Activated CD8-positive, alpha-beta memory T cell treated with anti-CD3 and anti-CD28 coated beads for 1 hour (primary cell): Measurements from ENCODE around the gene S100A7A.

Experiments used
- DNase-seq, 2 donors: peaks; one replicate each; pipeline ENCODE4 v3.0.0-alpha.2; 2020; ENCODE audit warnings: low read depth in 1 of 2; ENCODE audit errors: extremely low read depth in 1 of 2

S100A7A gene

DNA sequence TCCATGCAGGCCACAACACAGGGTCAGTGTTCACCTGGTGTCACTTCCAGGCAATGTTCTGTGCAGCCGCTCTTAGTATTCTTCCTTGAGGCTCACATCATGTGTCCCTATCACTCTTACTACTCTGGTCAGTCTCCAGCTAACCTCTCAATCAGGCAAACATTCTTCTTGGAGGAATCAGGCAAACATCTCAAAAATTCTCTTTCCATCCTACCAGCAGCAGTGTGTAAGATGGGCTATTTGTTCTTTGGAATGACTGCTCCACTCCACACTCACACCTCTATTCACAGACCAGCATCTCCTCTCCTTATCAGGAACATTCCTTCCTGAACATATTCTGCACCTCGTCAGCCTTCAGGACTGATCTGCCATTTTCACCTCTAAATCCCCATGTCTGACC, 4.0 kb downstream of the S100A7A start:
- DNase-seq = no peak

DNA sequence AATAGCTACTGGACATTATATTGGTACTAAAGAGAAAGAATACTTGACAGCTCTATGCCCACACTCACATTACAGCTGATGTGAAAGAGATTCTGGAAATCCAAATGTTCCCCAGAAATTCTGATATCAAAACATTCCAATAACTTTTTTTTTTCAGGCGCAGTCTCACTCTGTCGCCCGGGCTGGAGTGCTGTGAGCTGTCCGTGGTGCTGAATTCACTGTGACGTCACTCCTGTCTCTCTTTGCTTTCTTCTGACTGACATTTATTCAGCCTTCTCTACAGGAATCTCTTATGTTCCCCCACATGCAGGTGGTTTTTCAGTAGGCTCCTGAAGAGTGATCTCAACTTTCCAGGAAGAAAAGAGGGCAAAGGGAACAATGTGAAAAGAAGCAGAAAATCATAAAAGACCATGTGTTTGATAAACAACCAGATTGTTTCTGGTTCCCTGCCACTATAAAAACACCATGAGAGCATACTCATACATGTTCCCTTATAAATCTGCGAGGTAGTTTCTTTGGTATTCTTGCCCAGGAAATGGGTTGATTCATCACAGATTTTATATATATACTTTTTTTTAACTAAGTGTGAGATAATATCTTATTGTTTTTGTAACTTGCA, 6.2 kb downstream of the S100A7A start:
- DNase-seq = peak; percentile 23 to 58

DNA sequence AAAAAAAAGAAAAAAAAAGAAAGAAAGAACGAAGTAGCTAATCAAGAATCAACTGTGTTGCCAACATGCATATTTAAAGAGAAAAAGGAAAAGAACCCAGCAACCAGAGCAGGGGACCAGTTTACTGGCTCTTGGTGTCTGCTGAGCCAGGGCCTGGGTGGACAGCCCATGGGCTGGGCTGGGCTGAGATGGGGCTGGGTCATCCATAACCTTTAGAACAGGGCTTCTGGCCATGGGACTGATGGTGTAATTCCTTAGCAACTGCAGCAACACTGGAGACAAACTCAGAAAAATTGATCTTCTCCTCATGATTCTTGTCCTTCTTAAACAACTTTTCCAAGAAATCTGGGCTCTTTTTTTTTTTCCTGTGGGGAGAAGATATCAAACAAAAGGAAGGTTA, 10.5 kb downstream of the S100A7A start:
- no peak for DNase-seq

DNA sequence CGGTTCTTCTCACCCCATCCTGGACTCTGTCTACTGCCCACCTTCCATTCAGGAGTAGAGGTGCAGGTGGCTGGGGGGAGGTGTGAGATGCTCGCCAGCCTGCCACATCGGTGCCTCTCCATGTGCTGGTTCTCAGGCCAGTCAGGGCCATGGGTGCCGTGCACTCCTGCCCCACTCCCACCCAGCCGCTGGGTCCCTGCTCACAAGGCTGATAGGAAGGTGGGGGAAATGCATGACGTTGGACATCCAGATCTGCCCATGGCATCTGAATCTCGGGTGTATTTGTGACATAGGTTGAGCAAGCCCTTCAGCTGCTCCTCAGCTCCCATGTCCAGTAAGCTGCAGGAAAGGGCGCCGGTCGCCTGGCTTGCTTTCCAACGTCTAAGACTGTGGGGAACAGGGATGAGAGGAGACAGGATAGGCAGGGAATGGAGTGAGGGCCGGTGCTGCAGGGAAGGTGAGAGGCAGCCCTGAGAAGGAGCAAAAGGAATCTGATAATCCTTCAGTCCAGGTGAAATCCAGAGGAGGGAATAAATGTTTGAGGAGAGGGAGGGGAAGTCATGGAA, 11.8 kb downstream of the S100A7A start:
- no peak for DNase-seq

DNA sequence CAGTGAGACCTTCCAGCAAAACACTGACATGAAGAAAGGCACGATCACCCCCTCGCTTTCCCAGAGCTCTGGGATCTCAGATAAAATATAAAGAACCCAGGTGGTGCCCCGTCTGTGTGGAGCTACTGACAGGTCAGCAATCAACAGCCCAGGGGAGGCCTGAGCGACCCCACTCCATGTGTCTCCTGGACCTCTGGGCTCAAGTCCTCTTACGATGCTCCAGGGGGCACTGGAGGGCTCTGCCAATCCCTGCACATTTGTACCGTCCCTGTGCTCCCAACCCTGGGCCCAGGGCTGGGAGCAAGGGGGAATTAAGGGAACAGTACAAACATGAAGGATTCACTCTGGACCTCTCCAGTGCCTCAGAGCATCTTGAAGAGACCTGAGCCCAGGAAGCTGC, 12.5 kb downstream of the S100A7A start:
- DNase-seq = no peak

DNA sequence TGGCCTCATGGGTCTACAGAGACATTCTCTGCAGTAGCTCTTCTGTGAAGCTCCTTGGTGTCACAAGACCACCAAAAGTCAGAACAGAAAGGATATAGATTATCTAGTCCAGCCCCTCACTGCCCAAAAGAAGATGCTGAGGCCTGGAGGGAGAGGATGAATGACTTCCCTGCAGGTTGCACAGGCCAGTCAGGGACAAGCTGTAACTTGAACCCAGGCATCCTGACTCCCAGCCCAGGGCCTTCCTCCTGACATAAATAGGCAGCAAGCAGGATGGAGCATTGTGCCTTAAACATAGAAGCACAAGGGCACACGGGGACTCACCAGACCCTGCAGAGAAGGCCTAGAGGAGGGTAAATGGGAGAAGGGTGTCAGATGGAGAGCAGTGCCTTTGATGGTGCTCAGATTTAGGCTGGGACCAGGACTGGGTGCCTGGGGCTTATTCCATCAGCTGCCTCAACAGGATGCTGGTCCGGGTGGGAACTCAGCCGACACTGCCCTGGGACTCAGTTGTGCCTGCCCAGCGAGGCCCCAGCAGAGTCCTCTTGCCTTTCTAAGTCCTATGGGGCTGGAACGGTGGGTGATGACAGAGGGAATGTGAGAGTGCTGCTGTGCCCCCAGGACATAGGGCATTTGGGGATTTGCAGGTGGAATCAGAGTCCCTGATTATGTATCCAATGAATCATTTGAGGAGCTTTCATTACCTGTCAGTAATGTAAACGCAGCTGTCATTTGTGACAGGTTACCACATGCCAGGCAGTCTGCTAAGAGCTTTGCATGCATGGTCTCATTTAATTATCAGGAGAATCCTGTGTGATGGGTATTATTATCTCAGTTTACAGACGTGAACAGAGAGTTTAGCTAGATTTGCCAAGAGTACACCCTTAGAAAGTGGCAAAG, 13.2 kb downstream of the S100A7A start:
- DNase-seq = no peak

DNA sequence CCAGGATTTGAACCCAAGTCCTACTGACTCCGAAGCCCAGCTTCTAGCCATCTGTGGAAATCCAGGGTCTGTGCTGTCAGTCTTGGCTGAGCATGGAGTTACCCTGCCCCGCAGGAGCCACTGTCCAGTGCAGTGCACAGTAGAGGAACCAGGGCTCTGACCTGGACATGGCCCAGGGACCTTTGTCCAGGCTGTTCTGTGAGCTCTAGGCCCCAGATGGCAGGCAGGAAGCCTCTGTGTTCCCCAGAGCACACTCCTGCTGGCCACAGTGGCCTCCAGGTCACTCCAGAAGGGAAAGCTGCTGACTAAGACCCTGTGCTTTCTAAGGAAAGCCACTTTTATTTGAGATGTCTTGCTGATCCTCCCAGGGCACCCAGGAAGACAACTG, 13.8 kb downstream of the S100A7A start:
- no peak for DNase-seq

DNA sequence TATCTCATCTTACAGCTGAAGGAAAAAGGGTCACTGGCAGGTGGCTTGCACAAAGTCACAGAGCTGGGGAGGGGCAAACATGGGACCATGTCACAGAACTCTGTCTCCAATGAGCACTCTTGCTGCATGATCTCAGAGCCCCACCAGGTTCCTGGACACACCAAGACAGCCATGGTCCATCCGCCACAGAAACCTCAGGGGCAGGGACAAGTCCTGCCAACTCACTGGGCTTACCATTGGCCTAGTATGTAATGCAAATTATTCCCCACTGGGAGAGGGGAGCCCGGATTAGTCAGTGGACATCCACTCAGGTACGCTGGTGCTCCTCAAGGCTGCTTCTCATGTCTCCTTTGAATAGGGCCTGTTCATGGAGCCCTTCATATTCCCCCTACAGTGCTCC, 14.2 kb downstream of the S100A7A start:
- DNase-seq = no peak

DNA sequence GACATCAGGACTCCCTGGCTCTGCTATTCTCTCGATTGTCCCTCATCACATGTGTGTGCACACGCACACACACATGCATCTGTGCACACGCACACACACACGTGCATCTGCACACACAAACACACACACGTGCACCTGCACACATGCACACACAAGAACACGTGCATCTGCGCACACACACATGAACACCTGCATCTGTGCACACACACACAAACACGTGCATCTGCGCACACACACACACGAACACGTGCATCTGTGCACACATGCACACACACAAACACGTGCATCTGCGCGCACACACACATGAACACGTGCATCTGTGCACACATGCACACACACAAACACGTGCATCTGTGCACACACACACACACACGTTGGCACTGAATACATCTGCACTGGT, 14.7 kb downstream of the S100A7A start:
- no peak for DNase-seq

DNA sequence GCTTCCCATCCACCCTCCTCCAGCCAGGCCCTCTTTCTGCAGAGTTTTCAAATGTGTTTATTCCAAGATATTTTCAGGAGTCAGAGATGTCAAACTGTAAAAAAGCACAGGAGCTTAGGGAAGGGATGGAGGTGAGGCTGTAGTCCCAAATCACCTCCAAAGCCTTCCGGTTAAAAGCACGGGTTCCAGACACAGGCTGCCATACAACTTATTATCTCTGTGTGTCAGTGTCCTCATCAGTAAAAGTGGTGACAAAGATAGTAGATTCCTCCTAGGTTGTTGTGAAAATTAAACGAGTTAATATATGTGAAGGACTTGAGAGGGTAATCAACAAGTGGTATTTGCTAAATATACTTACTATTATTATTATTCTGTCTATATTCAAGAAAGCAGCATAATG, 15.1 kb downstream of the S100A7A start:
- DNase-seq = no peak

DNA sequence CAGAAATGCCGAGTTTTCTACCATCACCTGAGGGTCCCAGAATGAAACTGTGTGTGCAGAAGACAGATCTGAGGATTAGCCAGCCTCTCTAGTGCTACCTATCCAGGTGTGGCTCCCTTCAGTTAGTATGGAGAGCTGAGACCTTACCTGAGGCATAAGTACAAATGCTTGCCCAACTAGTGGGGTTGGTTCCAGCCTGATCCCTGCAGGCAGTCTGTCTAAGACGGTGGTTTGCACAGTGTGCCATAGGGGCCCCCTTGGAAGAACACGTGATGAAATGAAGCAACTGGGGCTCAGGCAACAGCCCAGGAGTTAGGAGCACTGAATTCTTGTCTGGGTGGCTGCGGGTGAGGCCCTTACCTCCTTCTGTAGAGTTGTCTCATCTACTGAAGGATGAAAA, 15.6 kb downstream of the S100A7A start:
- DNase-seq = no peak

DNA sequence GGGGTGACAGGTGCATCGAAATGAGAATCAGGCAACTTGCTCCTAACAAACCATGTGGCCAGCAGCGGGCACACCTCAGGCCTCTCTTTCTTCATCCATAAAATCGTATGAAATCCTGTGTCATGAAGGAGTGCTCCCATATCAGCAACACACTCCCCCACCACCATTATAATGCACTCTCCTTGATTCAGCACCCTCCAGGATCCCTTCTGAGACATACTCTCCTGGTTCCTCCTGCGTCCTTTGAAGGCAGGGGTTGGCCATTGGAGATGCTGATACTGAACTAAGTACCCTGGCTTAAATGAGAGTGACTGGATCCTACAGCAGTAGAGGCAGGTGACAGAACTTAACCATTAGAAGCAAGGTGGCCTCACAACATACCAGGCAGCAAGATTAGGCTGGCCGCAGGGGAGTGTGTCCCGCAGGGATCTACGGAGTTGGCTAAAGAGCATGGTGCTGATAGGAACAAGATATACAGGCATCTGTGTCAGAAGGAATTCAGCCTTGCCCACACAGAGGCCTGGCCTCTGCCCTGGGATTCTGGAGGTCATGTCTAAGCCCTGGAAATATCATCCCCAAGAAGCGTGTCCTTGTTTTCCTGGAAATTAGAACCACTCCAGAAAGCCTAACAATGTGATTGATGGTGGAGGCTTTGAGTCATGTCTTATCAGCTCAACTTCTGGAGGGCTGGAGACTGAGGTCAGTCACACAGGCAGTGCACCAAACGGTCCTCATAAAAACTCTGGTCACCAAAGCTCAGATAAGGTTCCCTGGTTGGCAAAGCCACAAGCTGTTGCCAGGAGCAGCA, 16.8 kb downstream of the S100A7A start:
- DNase-seq = no peak

DNA sequence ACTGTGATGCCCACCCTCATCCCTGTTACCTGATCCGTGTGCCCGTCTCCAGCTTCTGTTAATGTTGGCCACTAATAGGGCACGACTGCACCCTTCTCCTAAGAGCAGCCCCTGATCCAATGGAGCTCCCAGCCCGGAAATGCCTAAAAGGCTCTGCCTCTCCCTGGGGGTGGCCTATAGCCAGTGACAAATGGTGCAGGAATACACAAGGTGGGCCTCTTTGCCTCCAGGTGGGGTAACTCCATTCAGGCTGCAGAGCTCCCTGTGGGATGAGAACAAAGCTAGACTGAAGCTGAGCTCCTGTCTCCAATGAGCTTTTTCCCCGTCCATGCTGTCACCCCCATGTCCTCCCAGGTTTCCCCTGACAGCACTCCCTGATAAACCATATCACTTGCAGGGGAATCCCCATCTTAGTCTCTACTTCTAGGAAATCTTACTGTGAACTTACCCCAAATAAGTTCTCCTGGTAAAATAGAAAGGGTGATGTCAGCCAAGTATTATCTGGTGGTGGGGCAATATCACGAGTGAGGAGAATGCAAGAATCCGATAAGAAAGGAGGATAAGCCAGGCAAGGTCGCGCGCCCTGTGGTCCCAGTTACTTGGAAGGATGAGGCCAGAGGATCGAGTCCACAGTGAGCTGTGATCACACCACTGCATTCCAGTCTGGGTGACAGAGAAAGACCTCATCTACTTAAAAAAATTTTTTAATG, 18.6 kb downstream of the S100A7A start:
- no peak for DNase-seq

DNA sequence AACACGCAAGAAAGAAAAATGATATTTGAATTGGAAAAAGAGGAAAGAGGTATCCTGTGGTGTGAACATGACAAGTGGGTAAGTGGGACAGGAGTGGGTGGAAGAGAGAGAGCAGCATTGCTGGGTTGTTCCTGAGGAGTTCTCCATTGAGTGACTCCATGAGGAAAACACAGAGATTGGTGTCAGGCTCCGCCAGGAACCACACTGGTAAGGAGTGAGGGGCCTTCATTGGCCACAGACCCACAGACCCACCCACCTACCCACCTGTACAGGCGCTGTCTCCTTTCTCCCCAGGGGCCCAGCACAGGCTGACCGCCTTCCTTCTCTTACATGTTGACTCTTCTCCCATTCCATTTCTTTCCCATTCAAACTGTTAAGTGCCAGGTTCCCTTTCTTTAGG, 20.9 kb downstream of the S100A7A start:
- DNase-seq = no peak

DNA sequence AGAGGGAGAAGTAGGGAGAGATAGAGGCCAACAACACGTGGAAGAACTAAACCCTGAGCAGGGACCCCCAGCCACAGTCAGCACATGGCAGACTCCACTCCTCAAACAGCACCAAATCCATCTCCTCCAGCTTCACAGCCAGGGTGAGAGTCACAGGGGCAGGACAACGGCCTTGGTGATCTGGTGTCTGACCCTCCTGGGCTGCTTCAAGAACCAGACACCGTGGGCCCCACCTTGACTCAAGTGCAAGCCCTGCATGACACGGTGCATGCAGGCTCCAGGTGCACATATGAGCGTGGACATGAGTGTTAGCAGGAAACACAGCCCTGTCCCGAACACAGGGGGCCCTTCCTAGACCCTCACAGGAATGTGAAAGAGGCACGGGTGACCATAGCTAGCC, 22.3 kb downstream of the S100A7A start:
- no peak for DNase-seq

DNA sequence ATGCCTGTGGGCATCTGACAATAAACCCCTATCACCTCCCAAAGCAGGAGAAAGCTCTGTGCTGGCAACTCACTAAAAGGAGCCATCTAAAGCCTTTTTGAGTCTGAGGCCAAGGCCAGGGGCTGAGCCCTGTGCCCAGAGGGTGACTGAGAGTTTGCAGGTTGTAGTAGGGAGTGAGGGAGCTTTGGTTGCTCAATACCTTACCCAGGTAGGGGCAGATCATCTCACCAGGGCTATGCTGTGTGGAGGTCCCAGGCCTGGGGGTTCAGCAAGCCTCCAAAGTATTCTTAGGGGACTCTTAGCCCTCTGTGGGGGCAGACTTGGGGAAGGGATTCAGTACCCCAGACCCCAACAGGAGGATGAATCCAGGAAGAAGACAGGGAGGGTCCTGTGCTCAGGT, 23.0 kb downstream of the S100A7A start:
- no peak for DNase-seq

DNA sequence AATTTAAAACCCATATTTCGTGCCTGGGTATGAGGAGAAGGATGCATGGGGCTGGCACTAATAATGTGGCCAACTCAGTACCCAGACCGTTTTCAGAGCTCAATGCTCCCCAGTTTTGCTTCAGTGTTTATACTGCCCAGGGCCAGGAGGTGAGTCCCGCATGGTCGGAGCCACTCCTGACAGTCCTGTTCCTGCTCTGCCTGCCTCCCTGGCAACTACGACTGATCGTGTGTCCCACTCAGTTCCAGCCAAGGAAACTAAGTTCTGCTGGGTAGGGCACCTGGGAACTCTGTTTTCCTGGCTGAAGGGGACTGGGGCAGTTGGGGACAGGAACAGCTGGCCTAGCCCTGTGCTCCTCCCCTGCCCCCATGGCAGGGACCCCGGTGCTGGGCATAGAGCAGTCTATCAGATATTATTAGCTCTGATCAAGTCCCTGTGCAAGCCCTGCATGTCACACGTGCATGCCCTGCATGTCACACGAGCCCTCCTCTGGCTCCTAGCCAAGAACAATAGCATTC, 25.0 kb downstream of the S100A7A start:
- no peak for DNase-seq

DNA sequence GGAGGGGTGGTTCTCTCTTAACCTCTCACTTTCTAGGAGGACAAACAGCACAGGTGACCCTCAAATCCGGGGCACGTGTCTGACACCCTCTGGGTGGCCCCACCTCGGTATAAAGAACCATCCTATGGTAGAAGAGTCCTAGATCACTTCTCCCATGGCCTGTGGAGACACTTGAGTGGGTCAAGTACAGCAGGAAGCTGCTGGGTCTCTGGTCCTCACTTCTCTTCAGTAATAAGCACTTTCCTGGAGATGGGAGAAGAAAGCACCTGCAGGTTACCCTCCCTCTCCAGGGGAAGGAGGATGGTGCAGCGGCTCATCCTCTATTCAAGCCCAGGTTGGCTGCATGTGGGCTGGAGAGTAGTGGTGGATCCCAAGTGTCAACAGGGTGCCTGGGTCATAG, 27.2 kb downstream of the S100A7A start:
- DNase-seq = no peak

DNA sequence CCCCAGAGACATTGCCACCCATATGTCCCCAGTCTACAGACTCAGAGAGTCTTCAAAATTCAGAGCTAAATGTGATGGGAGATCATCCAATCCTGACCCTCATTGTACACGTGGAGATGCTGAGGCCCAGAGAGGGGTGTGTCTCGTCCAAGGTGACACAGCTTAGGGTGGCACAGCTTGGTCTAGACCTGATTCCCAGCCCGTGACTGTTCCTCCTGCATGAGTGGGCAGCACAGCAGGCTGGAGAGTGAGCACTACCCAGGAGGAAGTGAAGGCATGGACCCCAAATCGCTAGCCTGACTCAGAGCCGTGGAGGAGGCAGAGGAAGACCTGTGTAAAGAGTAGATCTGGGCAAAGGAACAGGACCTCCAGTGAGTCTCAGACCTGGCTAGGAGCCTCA, 27.8 kb downstream of the S100A7A start:
- DNase-seq = no peak

DNA sequence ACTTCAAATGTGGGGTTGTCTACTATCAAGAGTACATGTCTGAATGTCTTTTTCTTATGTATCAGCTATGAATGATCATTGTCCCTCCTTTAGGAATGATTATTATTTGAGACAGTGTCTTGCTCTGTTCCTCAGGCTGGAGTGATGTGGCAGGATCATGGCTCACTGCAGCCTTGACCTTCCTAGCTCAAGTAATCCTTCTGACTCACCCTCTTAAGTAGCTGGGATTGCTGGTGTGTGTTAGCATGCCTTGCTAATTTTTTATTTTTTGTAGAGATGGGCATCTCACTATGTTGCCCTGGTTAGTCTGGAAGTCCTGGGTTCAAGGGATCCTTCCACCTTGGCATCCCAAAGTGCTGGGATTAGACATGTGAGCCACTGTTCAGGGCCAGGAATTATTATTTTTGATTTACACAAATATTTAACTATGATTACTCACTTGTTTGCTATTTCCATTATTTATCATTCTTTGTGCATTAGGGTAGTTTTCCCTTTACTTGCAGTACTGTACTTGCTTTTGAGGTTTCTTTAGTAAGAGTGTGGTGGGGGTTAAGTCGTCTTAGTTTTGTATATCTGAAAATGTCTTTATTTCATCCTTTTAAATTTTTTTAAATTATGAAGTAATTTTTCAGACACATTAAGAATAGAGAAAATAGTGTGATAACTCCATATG, 31.3 kb downstream of the S100A7A start:
- no peak for DNase-seq
